Left kidney (tissue), 2 donors: ENCODE measurements around the gene ECE2. TPM values are rescaled to one million over a fixed set of nuclear protein-coding genes. Genes with fewer than 3 reads are reported as not detected.
A peak's percentile ranks its signal among the peaks of the same experiment; 100 is the strongest.
"Not testable (repeated sequence)": the region's sequence is repeated elsewhere in the genome, so short reads cannot be mapped to it uniquely, and the experiment has no call there.

Experiments
- DNase-seq: peaks from one replicate; pipeline ENCODE4 v3.0.0-alpha.2; 2013
- polyA plus RNA-seq: library from polyadenylated mRNA; unstranded; fragments of 120-200 nt; gene quantifications from one replicate; pipeline ENCODE4 v1.2.1, GENCODE V29; 2013; ENCODE audit not compliant: insufficient read length

ECE2 gene
- polyA plus RNA-seq, 1 donor: not detected

DNA sequence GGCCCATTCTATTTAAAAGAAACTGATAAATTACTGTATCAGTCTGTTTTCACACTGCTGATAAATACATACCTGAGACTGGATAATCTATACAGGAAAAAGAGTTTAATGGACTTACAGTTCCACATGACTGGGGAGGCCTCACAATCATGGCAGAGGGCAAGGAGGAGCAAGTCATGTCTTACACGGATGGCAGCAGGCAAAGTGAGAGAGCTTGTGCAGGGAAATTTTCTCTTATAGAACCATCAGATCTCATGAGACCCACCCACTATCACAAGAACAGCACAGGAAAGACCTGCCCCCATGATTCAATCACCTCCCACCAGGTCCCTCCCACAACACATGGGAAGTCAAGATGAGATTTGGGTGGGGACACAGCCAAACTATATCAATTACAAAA lies 8.6 kb upstream of the ECE2 start:
- DNase-seq: not testable (repeated sequence)

GRCh38 chr3:184272269-184272668 lies 3.6 kb upstream of the ECE2 start:
- DNase-seq: no peak

- DNase-seq: no peak
These were observed 481 bp upstream of the ECE2 start for GRCh38 chr3:184275381-184275701.

- no peak for DNase-seq
These were observed 1.5 kb downstream of the ECE2 start for GRCh38 chr3:184277366-184277765.

DNA sequence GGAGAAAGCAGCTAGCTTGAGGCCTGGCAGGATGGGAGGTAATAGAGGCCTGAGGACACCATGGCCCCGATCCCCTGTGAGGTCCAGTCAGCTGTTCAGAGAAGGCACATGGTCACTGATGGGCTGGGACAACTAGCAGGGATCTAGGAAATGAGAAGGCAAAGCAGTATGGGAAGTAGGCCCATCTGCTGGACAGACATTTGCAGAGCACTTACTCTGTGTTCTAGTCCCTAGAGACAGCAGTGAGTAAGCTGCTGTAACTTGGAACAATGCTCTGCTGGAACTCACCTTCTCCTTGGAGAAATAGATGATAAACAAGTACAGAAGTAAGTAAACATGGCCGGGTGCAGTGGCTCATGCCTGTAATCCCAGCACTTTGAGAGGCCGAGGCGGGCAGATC lies 7.1 kb downstream of the ECE2 start:
- no peak for DNase-seq

DNA sequence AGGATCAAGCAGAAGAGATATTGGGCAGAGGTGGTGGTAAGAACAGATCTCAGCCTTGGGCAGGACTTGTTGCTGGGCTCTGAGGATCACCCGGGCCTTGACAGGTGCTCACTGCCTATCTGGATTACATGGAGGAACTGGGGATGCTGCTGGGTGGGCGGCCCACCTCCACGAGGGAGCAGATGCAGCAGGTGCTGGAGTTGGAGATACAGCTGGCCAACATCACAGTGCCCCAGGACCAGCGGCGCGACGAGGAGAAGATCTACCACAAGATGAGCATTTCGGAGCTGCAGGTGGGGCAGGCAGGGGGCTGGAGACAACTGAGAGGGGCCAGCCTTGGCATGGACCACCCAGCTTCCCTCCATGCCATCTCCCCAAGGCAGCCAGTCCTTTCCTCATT lies 7.9 kb downstream of the ECE2 start:
- DNase-seq: no peak

GRCh38 chr3:184284696-184285095 lies 8.9 kb downstream of the ECE2 start:
- peak; percentile 64 for DNase-seq

DNA sequence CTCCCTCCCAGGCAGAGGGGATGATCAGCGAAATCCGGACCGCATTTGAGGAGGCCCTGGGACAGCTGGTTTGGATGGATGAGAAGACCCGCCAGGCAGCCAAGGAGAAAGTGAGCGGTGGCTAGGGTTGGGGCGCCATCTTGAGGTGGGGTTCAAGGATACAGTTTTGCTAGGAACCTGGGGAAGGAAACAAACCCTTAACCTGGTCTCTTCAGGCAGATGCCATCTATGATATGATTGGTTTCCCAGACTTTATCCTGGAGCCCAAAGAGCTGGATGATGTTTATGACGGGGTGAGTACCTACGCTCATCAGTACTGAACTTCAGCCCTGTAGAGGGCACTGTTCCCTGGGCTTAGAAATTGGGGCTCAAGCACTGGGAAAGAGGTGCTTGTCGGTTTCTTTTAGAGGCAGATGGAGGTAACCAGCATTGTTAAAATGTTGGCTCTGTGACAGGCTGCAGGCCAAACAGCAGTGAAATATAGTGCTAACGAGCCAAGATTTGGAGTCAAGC lies 13.7 kb downstream of the ECE2 start:
- no peak for DNase-seq

GRCh38 chr3:184290331-184290730 lies 14.5 kb downstream of the ECE2 start:
- DNase-seq: no peak

GRCh38 chr3:184291044-184291737 lies 15.4 kb downstream of the ECE2 start:
- no peak for DNase-seq

DNA sequence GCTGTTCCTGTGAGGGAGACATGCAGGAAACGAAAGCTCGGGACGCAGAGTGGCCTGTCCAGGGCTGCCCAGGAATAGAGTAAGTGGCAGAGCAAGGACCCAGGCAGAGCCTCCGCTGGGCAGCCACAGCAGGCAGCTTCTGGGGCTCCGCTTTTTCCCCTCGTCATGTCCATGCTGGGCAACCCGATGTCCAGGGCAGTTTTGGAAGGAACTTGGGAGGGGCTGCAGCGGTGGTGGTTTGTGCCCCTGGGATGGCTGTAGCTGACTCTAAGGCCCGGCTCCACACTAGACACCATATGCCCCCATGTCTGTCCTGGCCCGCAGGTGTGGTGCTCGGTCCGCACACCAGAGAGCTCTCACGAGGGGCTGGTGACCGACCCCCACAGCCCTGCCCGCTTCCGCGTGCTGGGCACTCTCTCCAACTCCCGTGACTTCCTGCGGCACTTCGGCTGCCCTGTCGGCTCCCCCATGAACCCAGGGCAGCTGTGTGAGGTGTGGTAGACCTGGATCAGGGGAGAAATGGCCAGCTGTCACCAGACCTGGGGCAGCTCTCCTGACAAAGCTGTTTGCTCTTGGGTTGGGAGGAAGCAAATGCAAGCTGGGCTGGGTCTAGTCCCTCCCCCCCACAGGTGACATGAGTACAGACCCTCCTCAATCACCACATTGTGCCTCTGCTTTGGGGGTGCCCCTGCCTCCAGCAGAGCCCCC lies 16.1 kb downstream of the ECE2 start:
- DNase-seq: no peak

DNA sequence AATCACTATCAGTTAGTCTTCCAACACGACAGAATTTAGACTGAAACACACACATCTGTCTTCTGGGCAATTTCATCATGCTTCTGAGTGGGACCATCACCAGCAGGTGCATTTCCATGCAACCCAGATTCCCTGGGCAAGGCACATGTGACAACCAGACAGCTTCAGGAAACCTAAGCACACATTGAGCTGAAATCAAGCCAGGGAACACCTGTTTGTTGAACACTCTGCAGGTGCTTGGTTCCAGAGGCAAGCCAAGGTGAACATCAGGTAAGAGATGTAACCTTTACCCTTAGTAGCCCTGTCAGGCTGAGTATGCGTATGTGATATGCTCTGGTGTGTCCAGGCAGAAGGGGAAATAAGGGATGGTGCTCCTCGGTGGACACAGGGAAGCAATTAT lies 19.9 kb downstream of the ECE2 start:
- no peak for DNase-seq

DNA sequence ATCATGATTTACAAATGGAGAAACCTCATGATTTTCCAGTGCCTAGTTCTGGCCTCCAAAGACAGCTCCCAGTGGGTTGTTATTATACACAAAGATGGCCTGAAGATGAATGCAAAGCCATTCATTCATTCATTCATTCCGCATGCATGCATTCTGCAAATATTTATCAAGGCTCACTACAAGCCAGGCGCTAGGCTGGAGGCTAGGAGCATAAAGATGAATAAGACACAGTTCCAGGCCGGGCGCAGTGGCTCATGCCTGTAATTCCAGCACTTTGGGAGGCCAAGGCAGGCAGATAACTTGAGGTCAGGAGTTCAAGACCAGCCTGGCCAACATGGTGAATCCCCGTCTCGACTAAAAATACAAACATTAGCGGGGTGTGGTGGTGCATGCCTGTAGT lies 20.8 kb downstream of the ECE2 start:
- no peak for DNase-seq

DNA sequence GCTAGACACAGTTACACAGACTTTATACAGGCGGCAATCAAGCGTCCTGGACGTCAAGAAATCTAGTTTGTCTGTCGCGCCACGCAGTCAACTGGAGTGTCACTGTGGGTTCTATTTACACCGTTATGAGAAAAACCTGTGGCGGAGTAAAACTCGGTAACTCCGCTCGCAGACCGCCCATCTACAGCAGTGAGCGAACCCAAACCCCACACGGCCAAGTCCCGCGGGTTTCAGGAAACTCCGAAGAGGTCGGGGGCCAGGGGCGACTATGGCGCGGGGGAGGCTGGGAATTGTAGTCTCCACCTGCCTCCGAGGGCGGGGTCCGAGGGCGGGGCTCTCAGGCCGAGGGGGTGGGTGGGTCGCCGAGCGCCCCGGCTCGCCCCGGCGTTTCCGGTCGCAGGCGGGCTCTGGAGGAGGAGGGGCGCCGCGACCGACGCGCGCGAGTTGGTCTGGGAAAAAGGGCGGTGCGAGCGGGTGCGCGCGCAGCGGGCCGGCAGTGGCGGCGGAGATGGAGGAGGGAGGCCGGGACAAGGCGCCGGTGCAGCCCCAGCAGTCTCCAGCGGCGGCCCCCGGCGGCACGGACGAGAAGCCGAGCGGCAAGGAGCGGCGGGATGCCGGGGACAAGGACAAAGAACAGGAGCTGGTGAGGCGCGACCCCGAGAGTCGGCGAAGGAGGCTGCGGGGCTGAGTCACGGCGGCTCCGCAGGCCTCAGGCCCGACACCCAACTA lies 23.1 kb downstream of the ECE2 start, which contains the start of gene PSMD2:
PSMD2 (plus strand) TSS at position 483 of the 729 bp plus-strand sequence; CDS start at position 509, 26 bp downstream.
- peak; percentile 97 for DNase-seq

DNA sequence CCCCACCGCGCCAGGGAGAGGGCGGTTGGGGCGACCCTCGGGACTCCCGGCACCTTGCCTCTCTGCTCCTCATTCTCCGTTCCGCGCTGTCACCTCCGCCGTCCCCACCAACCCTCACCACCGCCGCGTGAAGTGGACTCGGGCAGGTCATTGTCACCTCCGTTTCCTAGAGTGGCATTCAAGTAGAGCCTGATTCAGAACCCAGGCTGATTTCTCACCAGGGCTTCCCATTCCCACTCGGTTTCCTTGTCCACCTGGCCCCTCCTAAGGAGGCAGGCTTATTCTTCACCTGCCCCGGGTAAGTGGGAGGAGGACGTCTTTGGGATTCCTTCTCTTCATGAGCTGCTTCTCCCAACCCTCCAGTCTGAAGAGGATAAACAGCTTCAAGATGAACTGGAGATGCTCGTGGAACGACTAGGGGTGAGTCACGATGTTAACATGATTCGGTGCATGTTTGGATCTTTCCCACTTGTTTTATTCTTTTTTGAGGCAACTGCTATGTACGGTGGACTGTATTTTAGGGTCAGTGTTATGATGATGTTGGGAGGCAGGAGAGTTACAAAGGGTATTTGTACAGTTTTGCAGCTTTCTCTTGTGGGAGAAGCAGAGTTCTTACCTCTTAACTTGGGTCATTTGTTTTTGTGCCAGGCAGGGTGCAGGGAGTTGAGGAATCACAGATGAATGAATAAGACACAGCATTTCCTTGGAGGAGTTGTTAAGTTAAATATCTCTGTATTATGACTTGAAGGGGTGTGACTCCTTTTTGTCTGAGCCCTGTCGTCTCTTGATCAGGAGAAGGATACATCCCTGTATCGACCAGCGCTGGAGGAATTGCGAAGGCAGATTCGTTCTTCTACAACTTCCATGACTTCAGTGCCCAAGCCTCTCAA lies 23.9 kb downstream of the ECE2 start:
- no peak for DNase-seq

- no peak for DNase-seq
These were observed 24.5 kb downstream of the ECE2 start for GRCh38 chr3:184300378-184300720.

GRCh38 chr3:184305577-184305976 lies 29.8 kb downstream of the ECE2 start:
- no peak for DNase-seq

GRCh38 chr3:184306341-184306972 lies 30.6 kb downstream of the ECE2 start:
- no peak for DNase-seq

GRCh38 chr3:184307915-184308314 lies 32.1 kb downstream of the ECE2 start:
- no peak for DNase-seq

DNA sequence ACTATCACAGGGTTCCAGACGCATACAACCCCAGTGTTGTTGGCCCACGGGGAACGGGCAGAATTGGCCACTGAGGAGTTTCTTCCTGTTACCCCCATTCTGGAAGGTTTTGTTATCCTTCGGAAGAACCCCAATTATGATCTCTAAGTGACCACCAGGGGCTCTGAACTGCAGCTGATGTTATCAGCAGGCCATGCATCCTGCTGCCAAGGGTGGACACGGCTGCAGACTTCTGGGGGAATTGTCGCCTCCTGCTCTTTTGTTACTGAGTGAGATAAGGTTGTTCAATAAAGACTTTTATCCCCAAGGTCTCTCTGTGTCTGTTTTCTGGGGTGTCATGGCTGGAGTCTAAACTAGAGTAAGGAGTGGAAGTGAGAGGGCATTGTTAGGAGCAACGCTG lies 32.9 kb downstream of the ECE2 start:
- DNase-seq: no peak

DNA sequence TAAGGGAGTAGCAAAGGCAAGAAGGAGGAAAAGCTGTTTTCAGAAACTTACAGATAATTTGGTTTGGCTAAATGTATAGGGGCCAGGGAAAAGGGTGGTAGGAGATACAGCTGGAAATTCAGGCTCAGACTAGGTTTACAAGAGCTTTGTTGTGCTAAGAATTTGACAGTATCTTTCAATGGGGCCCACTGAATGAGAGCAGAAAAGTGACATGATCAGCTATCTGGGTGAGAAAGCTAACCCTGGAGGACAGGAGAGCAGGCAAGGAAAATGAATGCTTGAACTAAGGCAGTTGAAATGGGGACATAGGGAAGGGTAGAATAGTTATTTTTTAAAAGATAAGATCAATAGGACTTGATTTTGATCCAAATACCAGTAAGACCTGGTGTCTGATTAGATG lies 35.8 kb downstream of the ECE2 start:
- no peak for DNase-seq

DNA sequence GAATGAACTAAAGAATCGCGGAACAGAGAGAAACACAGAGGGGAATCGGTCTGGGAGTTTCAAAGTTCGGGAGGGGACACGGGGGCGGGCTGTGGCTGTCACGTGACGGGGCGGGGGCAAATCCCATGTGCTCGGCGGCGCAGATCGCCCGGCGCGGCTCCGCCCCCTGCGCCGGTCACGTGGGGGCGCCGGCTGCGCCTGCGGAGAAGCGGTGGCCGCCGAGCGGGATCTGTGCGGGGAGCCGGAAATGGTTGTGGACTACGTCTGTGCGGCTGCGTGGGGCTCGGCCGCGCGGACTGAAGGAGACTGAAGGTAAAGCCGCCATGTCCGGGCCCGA lies 38.5 kb downstream of the ECE2 start, which contains the start of gene EIF4G1:
EIF4G1 (plus strand) TSS at position 244 of the 337 bp plus-strand sequence. CDS start 1,191 bp downstream, outside the sequence.
- peak; percentile 88 for DNase-seq
